ENCODE data around the gene PTDSS2.

PTDSS2 gene

GRCh38 chr11:504994-505344, 54.9 kb downstream of the PTDSS2 start:
- no peak for DNase-seq (ENCODE audit: low read depth in 2 of 2)
- TF ChIP-seq CTCF (IDR thresholded peaks at IDR 0.05; ENCODE audit: low read depth, low read length), result no peak

DNA sequence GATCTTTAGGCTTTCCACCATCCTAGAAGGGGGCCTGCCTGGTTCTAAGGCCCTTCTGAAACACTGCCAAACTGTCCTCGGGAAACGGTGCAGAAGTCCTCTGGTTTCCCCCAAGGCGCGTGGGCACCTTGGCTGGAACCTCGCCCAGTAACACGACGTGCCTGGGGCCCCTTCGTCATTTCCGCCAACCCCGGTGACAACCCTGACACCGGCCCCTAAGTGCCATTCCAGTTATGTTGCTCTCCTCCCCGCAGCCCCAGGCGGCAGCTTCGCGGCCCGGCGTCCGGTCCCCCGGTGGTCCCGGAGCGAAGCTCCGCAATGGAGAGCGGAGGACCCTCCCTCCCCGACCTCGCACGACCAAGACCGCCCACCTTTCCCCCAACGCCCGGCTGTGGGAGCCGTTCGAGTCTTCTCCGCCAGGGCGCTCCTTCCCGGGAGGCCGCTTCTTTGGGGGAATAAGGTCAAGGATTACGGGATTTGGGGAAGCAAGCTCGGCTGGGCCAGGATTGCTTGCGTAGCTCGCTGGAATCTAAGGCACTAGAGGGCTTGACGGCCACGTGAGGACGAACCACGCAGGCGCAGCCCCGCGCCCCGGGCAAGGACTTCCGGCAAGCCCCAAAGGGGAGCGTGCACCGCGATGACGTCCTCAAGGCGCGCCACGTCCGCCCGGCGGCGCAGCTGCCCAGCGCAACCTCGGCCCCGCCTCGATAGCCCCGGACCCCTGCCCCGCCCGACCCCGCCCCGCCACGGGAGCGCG, 56.3 kb downstream of the PTDSS2 start:
- TF ChIP-seq CTCF (IDR thresholded peaks at IDR 0.05; ENCODE audit: low read depth, low read length), result no peak
- peak; percentile 98 to 99 for DNase-seq (ENCODE audit: low read depth in 2 of 2)

More at GRCh38 chr11:504994-505344, 54.9 kb downstream of the PTDSS2 start:
- peak overlapping the region; percentile 61 to 70 for H3K4me3 ChIP-seq (replicated peaks in 1 of 2; ENCODE audit: low read depth in 2 of 2, low read length in 2 of 2)

GRCh38 chr11:506995-507726, 57.1 kb downstream of the PTDSS2 start, which contains the start of gene RNH1:
RNH1 (minus strand) TSS chr11:507242; CDS start chr11:502162, 5,080 bp downstream.
- no peak for TF ChIP-seq CTCF (IDR thresholded peaks at IDR 0.05; ENCODE audit: low read depth, low read length)
- peak within 1 kb of the TSS; percentile 90 to 92 for H3K4me3 ChIP-seq (replicated peaks in 1 of 2; ENCODE audit: low read depth in 2 of 2, low read length in 2 of 2)
- DNase-seq (ENCODE audit: low read depth in 2 of 2), result peak; percentile 96 to 99

More for the DNA sequence above, 56.3 kb downstream of the PTDSS2 start:
- H3K4me3 ChIP-seq (replicated peaks in 1 of 2; ENCODE audit: low read depth in 2 of 2, low read length in 2 of 2), result peak overlapping the region; percentile 90 to 92

DNA sequence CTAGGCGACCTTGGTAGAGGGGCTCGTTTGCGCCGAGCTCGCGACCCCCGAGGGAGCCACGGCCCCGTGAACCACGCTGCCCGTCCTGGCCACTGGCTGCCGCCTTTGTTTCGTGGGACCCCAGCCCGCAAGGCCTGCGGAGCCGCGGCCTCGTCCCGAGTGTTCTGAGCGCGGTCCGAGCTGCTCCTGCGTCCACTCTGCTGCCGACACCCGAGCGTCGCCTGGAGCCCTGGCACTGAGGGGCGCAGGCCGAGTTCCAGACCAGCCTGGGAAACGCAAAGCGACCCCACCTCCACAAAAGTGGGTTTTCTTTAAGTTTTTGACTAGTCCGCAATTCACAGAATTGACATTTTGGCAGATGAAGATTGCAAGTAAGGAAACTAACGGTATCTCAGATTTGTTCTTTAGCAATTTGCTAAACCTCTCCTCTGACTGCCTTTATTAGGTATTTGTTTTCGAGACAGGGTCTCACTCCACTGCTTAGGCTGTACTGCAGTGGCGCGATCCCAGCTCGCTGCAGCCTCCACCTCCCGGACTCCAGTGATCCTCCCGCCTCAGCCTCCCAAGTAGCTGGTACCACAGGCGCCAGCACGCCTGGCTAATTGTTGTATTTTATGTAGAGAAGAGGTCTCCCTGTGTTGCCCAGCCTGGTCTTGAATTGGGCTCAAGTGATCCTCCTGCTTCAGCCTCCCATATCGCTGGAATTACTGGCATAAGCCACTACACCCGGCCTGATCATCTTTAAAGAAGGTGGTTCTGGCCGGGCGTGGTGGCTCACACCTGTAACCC, 57.8 kb downstream of the PTDSS2 start:
- TF ChIP-seq CTCF (IDR thresholded peaks at IDR 0.05; ENCODE audit: low read depth, low read length), result no peak
- no peak for DNase-seq (ENCODE audit: low read depth in 2 of 2)
- H3K4me3 ChIP-seq (replicated peaks in 1 of 2; ENCODE audit: low read depth in 2 of 2, low read length in 2 of 2), result peak overlapping the region; percentile 53 to 67

GRCh38 chr11:508956-509355, 58.9 kb downstream of the PTDSS2 start:
- no peak for TF ChIP-seq CTCF (IDR thresholded peaks at IDR 0.05; ENCODE audit: low read depth, low read length)
- no peak for DNase-seq (ENCODE audit: low read depth in 2 of 2)
- H3K4me3 ChIP-seq (replicated peaks in 1 of 2; ENCODE audit: low read depth in 2 of 2, low read length in 2 of 2), result no peak overlapping the region

DNA sequence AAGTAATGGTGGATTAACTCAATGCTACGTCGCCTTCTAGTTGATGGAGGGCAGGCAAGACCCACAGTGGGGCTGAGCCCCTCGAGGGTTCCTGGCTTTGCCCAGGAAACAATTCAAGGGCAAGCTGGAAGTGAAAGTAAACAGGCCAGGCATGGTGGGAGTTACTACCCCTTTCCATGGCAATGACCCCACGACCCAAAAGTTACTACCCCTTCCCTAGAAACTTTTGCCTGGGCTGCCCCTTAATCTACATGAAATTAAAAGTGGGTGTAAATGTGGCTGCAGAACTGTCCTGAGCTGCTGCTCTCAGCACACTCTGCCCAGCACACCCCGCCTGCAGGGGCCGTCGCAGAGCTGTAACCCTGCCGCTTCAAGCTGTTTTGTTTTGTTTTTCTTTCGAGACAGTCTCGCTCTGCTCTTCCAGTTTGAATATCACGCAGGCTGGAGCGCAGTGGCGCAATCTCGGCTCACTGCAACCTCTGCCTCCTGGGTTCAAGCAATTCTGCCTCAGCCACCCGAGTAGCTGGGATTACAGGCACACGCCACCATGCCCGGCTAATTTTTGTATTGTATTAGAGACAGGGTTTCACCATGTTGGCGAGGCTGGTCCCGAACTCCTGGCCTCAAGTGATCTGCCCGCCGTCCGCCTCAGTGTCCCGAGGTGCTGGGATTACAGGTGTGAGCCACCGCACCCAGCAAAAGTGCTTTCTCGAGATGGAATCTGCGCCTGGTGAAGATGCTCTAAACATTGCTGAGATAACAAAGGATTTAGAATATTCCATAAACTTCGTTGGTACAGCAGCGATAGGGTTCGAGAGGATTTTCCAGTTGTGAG, 62.9 kb downstream of the PTDSS2 start:
- H3K4me3 ChIP-seq (replicated peaks in 1 of 2; ENCODE audit: low read depth in 2 of 2, low read length in 2 of 2), result no peak overlapping the region
- no peak for DNase-seq (ENCODE audit: low read depth in 2 of 2)
- no peak for TF ChIP-seq CTCF (IDR thresholded peaks at IDR 0.05; ENCODE audit: low read depth, low read length)

Measured in cardiac fibroblast (primary cell).